Activated CD8-positive, alpha-beta memory T cell treated with anti-CD3 and anti-CD28 coated beads, Interleukin-2, amount 10 ng/mL, durations not matched to agents 7 days and 5 days (primary cell): ENCODE results near the gene METTL26. TPM values are rescaled to one million over a fixed set of nuclear protein-coding genes. Genes with fewer than 3 reads are reported as not detected.

ENCODE experiments used
- ATAC-seq: fragments of 150-1000 bp; cut with Tn5 transposase; one replicate; pipeline ENCODE4 v1.10.0; 2021; ENCODE audit warnings: moderate library complexity
- CTCF ChIA-PET: fragments of 350-600 bp; sonication (Branson Sonifier 250); formaldehyde crosslinking; loops from one replicate; lab custom pipeline; 2021; ENCODE audit warnings: antibody characterized with exemption; lab: Charles Lee
- DNase-seq: peaks from one replicate; pipeline ENCODE4 v3.0.0-alpha.2; 2020
- H3K27ac Mint-ChIP-seq: one replicate; pipeline ENCODE4 v1.8.0; 2021; ENCODE audit warnings: mild to moderate bottlenecking, mixed read lengths
- H3K27me3 Mint-ChIP-seq: one replicate; pipeline ENCODE4 v1.8.0; 2021; ENCODE audit warnings: mixed read lengths
- H3K36me3 Mint-ChIP-seq: one replicate; pipeline ENCODE4 v1.8.0; 2021; ENCODE audit warnings: mild to moderate bottlenecking, mixed read lengths
- H3K4me1 Mint-ChIP-seq: one replicate; pipeline ENCODE4 v1.8.0; 2021; ENCODE audit warnings: mixed read lengths
- H3K4me3 Mint-ChIP-seq: one replicate; pipeline ENCODE4 v1.8.0; 2021; ENCODE audit warnings: mild to moderate bottlenecking, moderate library complexity, mixed read lengths
- H3K9me3 Mint-ChIP-seq: one replicate; pipeline ENCODE4 v1.8.0; 2022; ENCODE audit warnings: low read depth, mixed read lengths
- total RNA-seq, 2 experiments: library from RNA; stranded (reverse); gene quantifications; one replicate each; pipeline ENCODE4 v1.2.3, GENCODE V29; 2021

Gene METTL26
- total RNA-seq, result 10 to 100 TPM; 86.7 to 92.6 TPM

- ATAC-seq (peak; percentile 85), DNase-seq (peak; percentile 96)
- H3K9me3 Mint-ChIP-seq, result no peaks in the 10 kb centered on the region
- no peaks in the 10 kb centered on the region for H3K36me3 Mint-ChIP-seq
- CTCF ChIA-PET, result interaction anchor here (0.8 to 1.6 kb wide), 12 partner anchors 12 to 152 kb away, joined by 3 to 6 read pairs (median 3); partner anchors contain the start of genes ANTKMT, CAPN15, CHTF18 and RPUSD1
- H3K4me1 Mint-ChIP-seq, result peaks cover 8% of the 10 kb centered on the region
- H3K4me3 Mint-ChIP-seq, result peak within 1 kb of the TSS; percentile 83
- peak within 1 kb of the TSS; percentile 93 for H3K27ac Mint-ChIP-seq
- H3K27me3 Mint-ChIP-seq, result no peaks in the 10 kb centered on the region
Observed at GRCh38 chr16:636206-637080, at the start of gene METTL26. TSS of gene METTL26 (minus strand) at chr16:636305. CDS start at chr16:636290, 15 bp downstream.

- Mint-ChIP-seq H3K36me3 (peaks cover 7% of the 10 kb centered on the region), H3K27me3 (no peaks in the 10 kb centered on the region), H3K27ac (no peak overlapping the region), H3K9me3 (no peaks in the 10 kb centered on the region), H3K4me1 (peaks cover 43% of the 10 kb centered on the region), H3K4me3 (no peak overlapping the region)
- CTCF ChIA-PET, result interaction anchor here (1.1 to 1.4 kb wide), 4 partner anchors 11 to 48 kb away, joined by 3 to 4 read pairs (median 4); partner anchors contain the start of gene RHOT2
- ATAC-seq (no peak), DNase-seq (no peak)
Observed at GRCh38 chr16:684961-685696, 49.0 kb upstream of the METTL26 start.

GRCh38 chr16:684071-684794 is 48.1 kb upstream of the METTL26 start, which contains the start of gene JMJD8:
TSS of gene JMJD8 (minus strand) at chr16:684334. CDS start at chr16:684319, 15 bp downstream.
- no peaks in the 10 kb centered on the region for H3K27me3 Mint-ChIP-seq
- CTCF ChIA-PET, result interaction anchor here (0.6 to 1.2 kb wide), 3 partner anchors 14 to 31 kb away, joined by 3 to 4 read pairs (median 3); partner anchors contain the start of genes METRN and RHOT2
- H3K36me3 Mint-ChIP-seq, result peaks cover 7% of the 10 kb centered on the region
- peaks cover 41% of the 10 kb centered on the region for H3K4me1 Mint-ChIP-seq
- peak within 1 kb of the TSS; percentile 75 for H3K27ac Mint-ChIP-seq
- no peaks in the 10 kb centered on the region for H3K9me3 Mint-ChIP-seq
- DNase-seq (peak; percentile 98), ATAC-seq (peak; percentile 73)
- H3K4me3 Mint-ChIP-seq, result peak within 1 kb of the TSS; percentile 66

GRCh38 chr16:683396-684070 is 47.4 kb upstream of the METTL26 start:
- DNase-seq (no peak), ATAC-seq (no peak)
- Mint-ChIP-seq H3K36me3 (peaks cover 7% of the 10 kb centered on the region), H3K27ac (peak overlapping the region; percentile 73), H3K4me3 (peak overlapping the region; percentile 66), H3K9me3 (no peaks in the 10 kb centered on the region), H3K27me3 (no peaks in the 10 kb centered on the region), H3K4me1 (peaks cover 36% of the 10 kb centered on the region)
- CTCF ChIA-PET, result interaction anchor here (1.1 to 1.2 kb wide), 2 partner anchors 14 to 15 kb away, joined by 3 to 4 read pairs; partner anchors contain the start of gene RHOT2

- CTCF ChIA-PET, result interaction anchor here (1.0 to 2.4 kb wide), 3 partner anchors 13 to 103 kb away, joined by 3 to 9 read pairs (median 4); partner anchors contain the start of gene RHOT2
- no peak for ATAC-seq
- Mint-ChIP-seq H3K9me3 (no peaks in the 10 kb centered on the region), H3K4me3 (peak overlapping the region; percentile 66), H3K4me1 (peaks cover 36% of the 10 kb centered on the region), H3K27ac (peak overlapping the region; percentile 73), H3K27me3 (no peaks in the 10 kb centered on the region), H3K36me3 (peaks cover 7% of the 10 kb centered on the region)
- no peak for DNase-seq
Observed at GRCh38 chr16:682493-683395, 46.6 kb upstream of the METTL26 start.

GRCh38 chr16:681746-682427 is 45.8 kb upstream of the METTL26 start:
- Mint-ChIP-seq H3K36me3 (peaks cover 4% of the 10 kb centered on the region), H3K27me3 (peaks cover 2% of the 10 kb centered on the region), H3K27ac (no peak overlapping the region), H3K9me3 (no peaks in the 10 kb centered on the region), H3K4me3 (peak overlapping the region; percentile 78), H3K4me1 (peaks cover 34% of the 10 kb centered on the region)
- ATAC-seq (no peak), DNase-seq (no peak)
- CTCF ChIA-PET, result interaction anchor here (0.9 to 2.4 kb wide), 4 partner anchors 13 to 103 kb away, joined by 3 to 9 read pairs (median 4); partner anchors contain the start of gene RHOT2

GRCh38 chr16:680967-681745 is 45.1 kb upstream of the METTL26 start:
- ATAC-seq (no peak), DNase-seq (no peak)
- Mint-ChIP-seq H3K36me3 (peaks cover 4% of the 10 kb centered on the region), H3K27ac (peak overlapping the region; percentile 68), H3K9me3 (no peaks in the 10 kb centered on the region), H3K4me1 (peaks cover 34% of the 10 kb centered on the region), H3K4me3 (peak overlapping the region; percentile 78), H3K27me3 (peaks cover 6% of the 10 kb centered on the region)
- CTCF ChIA-PET, result interaction anchor here (0.8 to 2.4 kb wide), 7 partner anchors 13 to 102 kb away, joined by 3 to 9 read pairs (median 4); partner anchors contain the start of genes ANTKMT and RHOT2

GRCh38 chr16:680625-680945 is 44.5 kb upstream of the METTL26 start:
- no peak for DNase-seq
- Mint-ChIP-seq H3K27me3 (peaks cover 6% of the 10 kb centered on the region), H3K4me3 (peak overlapping the region; percentile 78), H3K36me3 (peaks cover 4% of the 10 kb centered on the region), H3K27ac (peak overlapping the region; percentile 68), H3K9me3 (no peaks in the 10 kb centered on the region), H3K4me1 (peaks cover 34% of the 10 kb centered on the region)
- CTCF ChIA-PET, result interaction anchor here (0.7 to 2.4 kb wide), 6 partner anchors 9 to 101 kb away, joined by 3 to 9 read pairs (median 4); partner anchors contain the start of genes ANTKMT and RHOT2
- ATAC-seq, result no peak

- peak; percentile 93 for DNase-seq
- peaks cover 10% of the 10 kb centered on the region for H3K27me3 Mint-ChIP-seq
- H3K27ac Mint-ChIP-seq, result peak within 1 kb of the TSS; percentile 82
- CTCF ChIA-PET, result interaction anchor here (0.7 to 2.4 kb wide), 8 partner anchors 10 to 101 kb away, joined by 3 to 9 read pairs (median 4); partner anchors contain the start of genes ANTKMT and RHOT2
- H3K36me3 Mint-ChIP-seq, result peaks cover 4% of the 10 kb centered on the region
- ATAC-seq, result peak; percentile 50
- no peaks in the 10 kb centered on the region for H3K9me3 Mint-ChIP-seq
- H3K4me1 Mint-ChIP-seq, result peaks cover 35% of the 10 kb centered on the region
- H3K4me3 Mint-ChIP-seq, result peak within 1 kb of the TSS; percentile 78
Observed at GRCh38 chr16:679814-680624, 43.9 kb upstream of the METTL26 start, which contains the start of gene STUB1. TSS of gene STUB1 (plus strand) at chr16:680410. CDS start at chr16:680526, 116 bp downstream.
